ENCODE results near the gene PIGP. TPM values are rescaled to one million over a fixed set of nuclear protein-coding genes. Genes with fewer than 3 reads are reported as not detected.
A peak's percentile ranks its signal among the peaks of the same experiment; 100 is the strongest.

The PIGP gene
- total and polyA plus RNA-seq, 9 of the 15 experiments (the other 6 are each of a cell fraction or from before 2014, with no cell fraction given): 18.3 to 122 (median 35.6) TPM

DNA sequence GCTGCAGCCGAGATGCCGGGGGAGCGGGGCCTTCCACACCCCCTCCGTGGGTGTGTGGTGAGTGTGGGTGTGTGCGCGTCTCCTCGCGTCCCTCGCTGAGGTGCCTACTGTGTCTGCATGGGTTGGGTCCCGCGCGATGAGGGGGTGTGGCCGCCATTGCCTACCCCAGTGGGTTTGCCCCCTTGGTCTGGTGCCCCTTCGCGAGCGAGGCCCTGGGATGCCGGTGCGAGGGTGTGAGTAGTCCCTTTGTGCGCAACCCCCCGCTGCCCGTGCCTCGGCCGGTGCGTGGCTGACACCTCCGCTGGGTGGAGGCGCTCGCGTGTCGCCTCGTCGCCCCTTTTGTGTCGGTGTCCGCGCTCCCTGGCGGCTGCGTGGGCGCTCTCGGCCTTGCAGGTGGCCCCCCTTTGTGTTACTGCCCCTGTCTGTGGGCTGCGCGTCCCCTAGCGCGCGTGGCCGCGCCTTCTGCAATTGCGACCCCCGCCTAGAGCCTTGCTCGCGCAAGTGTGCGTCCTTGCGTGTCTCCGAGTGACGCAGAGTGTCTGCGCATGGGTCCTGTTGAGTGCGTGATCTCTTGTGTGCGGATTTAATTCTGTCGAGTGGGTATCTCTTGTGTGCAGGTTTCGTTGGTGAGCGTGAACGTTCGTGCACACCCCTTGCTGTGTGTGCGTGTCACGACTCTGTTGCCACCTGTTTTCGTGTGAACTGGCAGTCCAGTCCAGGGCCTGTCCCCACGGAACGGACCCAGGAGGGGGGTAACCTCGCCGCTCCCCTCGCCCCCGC lies 736 bp upstream of the PIGP start (continued):
- TF ChIP-seq, protein P1, sequence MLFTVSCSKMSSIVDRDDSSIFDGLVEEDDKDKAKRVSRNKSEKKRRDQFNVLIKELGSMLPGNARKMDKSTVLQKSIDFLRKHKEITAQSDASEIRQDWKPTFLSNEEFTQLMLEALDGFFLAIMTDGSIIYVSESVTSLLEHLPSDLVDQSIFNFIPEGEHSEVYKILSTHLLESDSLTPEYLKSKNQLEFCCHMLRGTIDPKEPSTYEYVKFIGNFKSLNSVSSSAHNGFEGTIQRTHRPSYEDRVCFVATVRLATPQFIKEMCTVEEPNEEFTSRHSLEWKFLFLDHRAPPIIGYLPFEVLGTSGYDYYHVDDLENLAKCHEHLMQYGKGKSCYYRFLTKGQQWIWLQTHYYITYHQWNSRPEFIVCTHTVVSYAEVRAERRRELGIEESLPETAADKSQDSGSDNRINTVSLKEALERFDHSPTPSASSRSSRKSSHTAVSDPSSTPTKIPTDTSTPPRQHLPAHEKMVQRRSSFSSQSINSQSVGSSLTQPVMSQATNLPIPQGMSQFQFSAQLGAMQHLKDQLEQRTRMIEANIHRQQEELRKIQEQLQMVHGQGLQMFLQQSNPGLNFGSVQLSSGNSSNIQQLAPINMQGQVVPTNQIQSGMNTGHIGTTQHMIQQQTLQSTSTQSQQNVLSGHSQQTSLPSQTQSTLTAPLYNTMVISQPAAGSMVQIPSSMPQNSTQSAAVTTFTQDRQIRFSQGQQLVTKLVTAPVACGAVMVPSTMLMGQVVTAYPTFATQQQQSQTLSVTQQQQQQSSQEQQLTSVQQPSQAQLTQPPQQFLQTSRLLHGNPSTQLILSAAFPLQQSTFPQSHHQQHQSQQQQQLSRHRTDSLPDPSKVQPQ (CRISPR knock-in tag; IDR thresholded peaks at IDR 0.05; ENCODE audit: borderline replicate concordance): no peak
- no peak for TF ChIP-seq FIP1L1 (IDR thresholded peaks at IDR 0.05; ENCODE audit: low read depth, low read length, poor library complexity, severe bottlenecking)
- TF ChIP-seq NFE2 (IDR thresholded peaks at IDR 0.05; ENCODE audit: low read depth): no peak
- no peak for TF ChIP-seq YY1 (IDR thresholded peaks at IDR 0.05; ENCODE audit: borderline replicate concordance in 1 of 3, control insufficient read depth in 1 of 3, extremely low read depth in 1 of 3, insufficient read depth in 3 of 3, insufficient read length in 1 of 3, insufficient replicate concordance in 2 of 3, low read depth in 1 of 3, low read length in 2 of 3)
- TF ChIP-seq ZNF282 (CRISPR knock-in tag; IDR thresholded peaks at IDR 0.05): 0 out of 2 replicates have a peak, but pooled peaks have one; percentile 18
- no peak for TF ChIP-seq PTBP1 (IDR thresholded peaks at IDR 0.05; ENCODE audit: low read depth, low read length)
- TF ChIP-seq SMARCC2 (IDR thresholded peaks at IDR 0.05; ENCODE audit: low read depth): no peak
- TF ChIP-seq, protein P2, sequence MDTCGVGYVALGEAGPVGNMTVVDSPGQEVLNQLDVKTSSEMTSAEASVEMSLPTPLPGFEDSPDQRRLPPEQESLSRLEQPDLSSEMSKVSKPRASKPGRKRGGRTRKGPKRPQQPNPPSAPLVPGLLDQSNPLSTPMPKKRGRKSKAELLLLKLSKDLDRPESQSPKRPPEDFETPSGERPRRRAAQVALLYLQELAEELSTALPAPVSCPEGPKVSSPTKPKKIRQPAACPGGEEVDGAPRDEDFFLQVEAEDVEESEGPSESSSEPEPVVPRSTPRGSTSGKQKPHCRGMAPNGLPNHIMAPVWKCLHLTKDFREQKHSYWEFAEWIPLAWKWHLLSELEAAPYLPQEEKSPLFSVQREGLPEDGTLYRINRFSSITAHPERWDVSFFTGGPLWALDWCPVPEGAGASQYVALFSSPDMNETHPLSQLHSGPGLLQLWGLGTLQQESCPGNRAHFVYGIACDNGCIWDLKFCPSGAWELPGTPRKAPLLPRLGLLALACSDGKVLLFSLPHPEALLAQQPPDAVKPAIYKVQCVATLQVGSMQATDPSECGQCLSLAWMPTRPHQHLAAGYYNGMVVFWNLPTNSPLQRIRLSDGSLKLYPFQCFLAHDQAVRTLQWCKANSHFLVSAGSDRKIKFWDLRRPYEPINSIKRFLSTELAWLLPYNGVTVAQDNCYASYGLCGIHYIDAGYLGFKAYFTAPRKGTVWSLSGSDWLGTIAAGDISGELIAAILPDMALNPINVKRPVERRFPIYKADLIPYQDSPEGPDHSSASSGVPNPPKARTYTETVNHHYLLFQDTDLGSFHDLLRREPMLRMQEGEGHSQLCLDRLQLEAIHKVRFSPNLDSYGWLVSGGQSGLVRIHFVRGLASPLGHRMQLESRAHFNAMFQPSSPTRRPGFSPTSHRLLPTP (IDR thresholded peaks at IDR 0.05; ENCODE audit: borderline replicate concordance, extremely low read depth, insufficient read length): no peak
- no peak for TF ChIP-seq THRB (CRISPR knock-in tag; conservative IDR thresholded peaks at IDR 0.05)
- no peak for TF ChIP-seq EZH2 (IDR thresholded peaks at IDR 0.05; ENCODE audit: borderline replicate concordance, low read depth, low read length)
- TF ChIP-seq ZNF518B (CRISPR knock-in tag; IDR thresholded peaks at IDR 0.05): no peak
- no peak for TF ChIP-seq ESRRA (IDR thresholded peaks at IDR 0.05; ENCODE audit: borderline replicate concordance, low read depth)

All from K562 (cell line).